Ovary (tissue), 3 donors: ENCODE results near the gene KIF6.

Source experiments
- CTCF ChIP-seq, 3 donors: fragments of 450-650 bp in 2 of 3; fragments of 200-600 bp in 1 of 3; IDR thresholded peaks; one replicate each; pipeline versions ENCODE4 v1.5.1 to v1.8.0; 2016 to 2022; ENCODE audit warnings: antibody characterized with exemption in 3 of 3, mild to moderate bottlenecking in 1 of 3
- POLR2A ChIP-seq: fragments of 450-650 bp; IDR thresholded peaks from one replicate; pipeline ENCODE4 v1.6.1; 2017; ENCODE audit warnings: antibody characterized with exemption, mild to moderate bottlenecking, moderate library complexity
- donor health status: DM: no; HTN: no; CAD: no.

- no peak for TF ChIP-seq CTCF (IDR thresholded peaks at IDR 0.05)
- no peak for TF ChIP-seq POLR2A
Measured at GRCh38 chr6:39409889-39410288, 315.3 kb downstream of the KIF6 start.
